Esophagus squamous epithelium (tissue), 5 donors: ENCODE results near the gene ANTXR1. TPM values are rescaled to one million over a fixed set of nuclear protein-coding genes. Genes with fewer than 3 reads are reported as not detected.
"Not testable (repeated sequence)": the region's sequence is repeated elsewhere in the genome, so short reads cannot be mapped to it uniquely, and the experiment has no call there.

Experiments used
- DNase-seq: peaks from one replicate; lab custom pipeline; 2025; lab: John Stamatoyannopoulos, UW
- H3K27ac ChIP-seq, 4 donors: fragments of 200-600 bp; sonication (generic); one replicate each; pipeline ENCODE4 v1.5.1; 2016 to 2019; ENCODE audit warnings: mild to moderate bottlenecking in 1 of 4
- H3K27me3 ChIP-seq, 4 donors: fragments of 200-600 bp; sonication (generic); 1 replicate in 3 of 4; 2 replicates in 1 of 4; pipeline versions ENCODE4 v1.5.1 to v1.6.0; 2017 to 2021; ENCODE audit warnings: antibody characterized with exemption in 1 of 4
- H3K36me3 ChIP-seq, 3 donors: fragments of 200-600 bp; sonication (generic); one replicate each; pipeline ENCODE4 v1.5.1; 2016 to 2019
- H3K4me1 ChIP-seq, 3 donors: fragments of 200-600 bp; sonication (generic); one replicate each; pipeline ENCODE4 v1.5.1; 2017 to 2019
- H3K4me3 ChIP-seq, 4 donors: fragments of 200-600 bp; sonication (generic); 1 replicate in 3 of 4; 2 replicates in 1 of 4; pipeline ENCODE4 v1.5.1; 2016 to 2019; ENCODE audit warnings: mild to moderate bottlenecking in 2 of 4, moderate library complexity in 1 of 4
- H3K9me3 ChIP-seq, 3 donors: fragments of 200-600 bp; sonication (generic); one replicate each; pipeline ENCODE4 v1.5.1; 2016 to 2019
- CTCF ChIP-seq, 6 experiments: fragments of 450-650 bp in 4 of 6; fragments of 200-600 bp in 2 of 6; sonication (generic) in 2 of 6; IDR thresholded peaks; one replicate each; pipeline ENCODE4 v1.5.1; 2016 to 2019; ENCODE audit warnings: antibody characterized with exemption in 6 of 6, mild to moderate bottlenecking in 4 of 6, moderate library complexity in 4 of 6
- POLR2A ChIP-seq, 4 donors: fragments of 450-650 bp; IDR thresholded peaks; one replicate each; pipeline ENCODE4 v1.6.1; 2017; ENCODE audit warnings: antibody characterized with exemption in 4 of 4, mild to moderate bottlenecking in 4 of 4, moderate library complexity in 3 of 4
- WGBS, 2 donors: methylation state at CpG; one replicate each; pipeline ENCODE4 v1.1.5; 2018; 5-methylcytosine and 5-hydroxymethylcytosine counted together
- intact Hi-C: fragments of 100-400 bp; cut with DNase I; formaldehyde crosslinking; loops from one replicate; pipeline ENCODE4 v1.15.0; 2022
- total RNA-seq, 4 donors: library from RNA; depleted of rRNA; stranded (reverse); fragments of >200 nt; gene quantifications; one replicate each; pipeline ENCODE4 v1.1.0, GENCODE V29; 2016
- donor health status: DM: yes; HTN: yes; CAD: no.

Gene ANTXR1
- total RNA-seq, 4 donors from 2014 or later, result 7.8 to 50.9 (median 17.3) TPM

GRCh38 chr2:69231612-69232277 lies 218.8 kb downstream of the ANTXR1 start:
- Histone ChIP-seq H3K36me3 (no peaks in the 10 kb centered on the region), H3K9me3 (no peaks in the 10 kb centered on the region), H3K27me3 (no peaks in the 10 kb centered on the region), H3K4me3 (no peak overlapping the region), H3K27ac (peak overlapping the region in 1 of 4 donors; percentile 36), H3K4me1 (no peaks in the 10 kb centered on the region)
- TF ChIP-seq POLR2A (IDR thresholded peaks at IDR 0.05) (no peak), CTCF (IDR thresholded peaks at IDR 0.05) (no peak)
- DNase-seq, result no peak
- 47 to 66% methylated on average over 4 to 6 of the region's 6 CpGs for WGBS, 2 donors
- intact Hi-C loops, result no loop called here

GRCh38 chr2:69235835-69236234 lies 222.9 kb downstream of the ANTXR1 start:
- 88 to 98% methylated on average over 4 of the region's 4 CpGs for WGBS, 2 donors
- intact Hi-C loops, result not testable (repeated sequence)

GRCh38 chr2:69237070-69237670 lies 224.2 kb downstream of the ANTXR1 start:
- no peaks in the 10 kb centered on the region for H3K36me3 ChIP-seq
- DNase-seq, result no peak
- H3K27ac ChIP-seq, result peak overlapping the region in 2 of 4 donors; percentile 51 to 52
- H3K27me3 ChIP-seq, result no peaks in the 10 kb centered on the region
- TF ChIP-seq CTCF (IDR thresholded peaks at IDR 0.05), result no peak
- TF ChIP-seq POLR2A (IDR thresholded peaks at IDR 0.05), result no peak
- intact Hi-C loops, result no loop called here
- 59 to 61% methylated on average over 6 of the region's 6 CpGs for WGBS, 2 donors
- no peak overlapping the region for H3K4me3 ChIP-seq
- peaks cover 0 to 25% (median 0%) of the 10 kb centered on the region in 3 donors for H3K4me1 ChIP-seq
- no peaks in the 10 kb centered on the region for H3K9me3 ChIP-seq

More at GRCh38 chr2:69235835-69236234, 222.9 kb downstream of the ANTXR1 start:
- H3K27ac ChIP-seq, H3K4me3 ChIP-seq, DNase-seq, H3K36me3 ChIP-seq, H3K27me3 ChIP-seq, H3K9me3 ChIP-seq: not testable (repeated sequence)
- H3K4me1 ChIP-seq, result peaks cover 0 to 13% (median 0%) of the 10 kb centered on the region in 3 donors

GRCh38 chr2:69238449-69239031 lies 225.6 kb downstream of the ANTXR1 start:
- TF ChIP-seq CTCF (IDR thresholded peaks at IDR 0.05) (no peak), POLR2A (IDR thresholded peaks at IDR 0.05) (no peak)
- peak overlapping the region in 3 of 4 donors; percentile 0 to 36 (median 22) for H3K27ac ChIP-seq
- no peak overlapping the region for H3K4me3 ChIP-seq
- 74 to 83% methylated on average over 6 of the region's 6 CpGs for WGBS, 2 donors
- DNase-seq, result no peak
- H3K27me3 ChIP-seq, result no peaks in the 10 kb centered on the region
- no peaks in the 10 kb centered on the region for H3K9me3 ChIP-seq
- H3K4me1 ChIP-seq, result peaks cover 0 to 38% (median 0%) of the 10 kb centered on the region in 3 donors
- intact Hi-C loops, result no loop called here
- H3K36me3 ChIP-seq, result no peaks in the 10 kb centered on the region

GRCh38 chr2:69241093-69241492 lies 228.1 kb downstream of the ANTXR1 start:
- DNase-seq, result no peak
- TF ChIP-seq POLR2A (IDR thresholded peaks at IDR 0.05) (no peak), CTCF (IDR thresholded peaks at IDR 0.05) (no peak)
- Histone ChIP-seq H3K4me3 (no peak overlapping the region), H3K36me3 (peaks cover 0 to 6% (median 0%) of the 10 kb centered on the region in 3 donors), H3K9me3 (no peaks in the 10 kb centered on the region), H3K4me1 (peaks cover 0 to 41% (median 0%) of the 10 kb centered on the region in 3 donors), H3K27me3 (no peaks in the 10 kb centered on the region), H3K27ac (peak overlapping the region in 3 of 4 donors; percentile 17 to 66 (median 48))
- intact Hi-C loops, result no loop called here
- WGBS, 2 donors, result 44 to 57% methylated on average over 7 of the region's 7 CpGs
